PC-9 (cell line): Measurements from ENCODE around the gene FAIM2. TPM values are rescaled to one million over a fixed set of nuclear protein-coding genes. Genes with fewer than 3 reads are reported as not detected.

ENCODE experiments used
- BruUV-seq: library from RNA; stranded (reverse); fragments of 400-500 nt; replicated peaks from 2 replicates; lab custom pipeline; 2021; lab: Mats Ljungman, UMichigan
- CTCF ChIA-PET: fragments of 300-600 bp; sonication (Branson Sonifier 250); formaldehyde crosslinking; loops from one replicate; lab custom pipeline; 2022; ENCODE audit warnings: antibody characterized with exemption; lab: Charles Lee
- POLR2A ChIA-PET: fragments of 300-600 bp; sonication (Branson Sonifier 250); formaldehyde crosslinking; loops from one replicate; lab custom pipeline; 2022; ENCODE audit warnings: antibody characterized with exemption; ENCODE audit not compliant: unreplicated experiment; lab: Charles Lee
- DNase-seq, 2 experiments: peaks; one replicate each; pipeline versions ENCODE4 v3.0.0 to v3.0.0-alpha.2; 2015 to 2022; ENCODE audit warnings: mixed read lengths in 1 of 2
- H2AFZ ChIP-seq: fragments of 200-600 bp; sonication (generic); 2 replicates; pipeline ENCODE4 v1.8.1; 2017; ENCODE audit warnings: antibody characterized with exemption
- H3F3A ChIP-seq: fragments of 200-600 bp; sonication (generic); 2 replicates; pipeline ENCODE4 v1.8.1; 2017; ENCODE audit warnings: antibody characterized with exemption, mild to moderate bottlenecking, low read depth; ENCODE audit not compliant: insufficient read depth
- H3K27ac ChIP-seq: fragments of 200-600 bp; sonication (generic); 2 replicates; pipeline ENCODE4 v1.6.1; 2016; ENCODE audit warnings: mixed run types
- H3K27me3 ChIP-seq: fragments of 200-600 bp; sonication (generic); 2 replicates; pipeline ENCODE4 v1.6.1; 2016; ENCODE audit warnings: low read depth, mixed run types; ENCODE audit not compliant: insufficient read depth
- H3K36me3 ChIP-seq: fragments of 200-600 bp; sonication (generic); 2 replicates; pipeline ENCODE4 v1.6.1; 2016; ENCODE audit warnings: low read depth, mixed run types
- H3K4me1 ChIP-seq: fragments of 200-600 bp; sonication (generic); replicated peaks from 2 replicates; pipeline ENCODE4 v1.6.1; 2016; ENCODE audit warnings: mixed run types; ENCODE audit not compliant: insufficient read depth
- H3K4me2 ChIP-seq: fragments of 200-600 bp; sonication (generic); 2 replicates; pipeline ENCODE4 v1.6.1; 2017; ENCODE audit warnings: mixed run types
- H3K4me3 ChIP-seq: fragments of 200-600 bp; sonication (generic); 2 replicates; pipeline ENCODE4 v1.6.1; 2016; ENCODE audit warnings: mixed run types
- H3K79me2 ChIP-seq: fragments of 200-600 bp; sonication (generic); 2 replicates; pipeline ENCODE4 v1.6.1; 2017; ENCODE audit warnings: low read depth, mixed run types
- H3K9me2 ChIP-seq: fragments of 200-600 bp; sonication (generic); 2 replicates; pipeline ENCODE4 v1.8.1; 2017; ENCODE audit warnings: mild to moderate bottlenecking; ENCODE audit not compliant: insufficient read depth
- H3K9me3 ChIP-seq: fragments of 200-600 bp; sonication (generic); 2 replicates; pipeline ENCODE4 v1.8.1; 2016; ENCODE audit warnings: low read depth; ENCODE audit not compliant: insufficient read depth
- H4K20me1 ChIP-seq: fragments of 200-600 bp; sonication (generic); 2 replicates; pipeline ENCODE4 v1.8.1; 2017; ENCODE audit not compliant: insufficient read depth
- CTCF ChIP-seq: fragments of 200-600 bp; sonication (generic); conservative IDR thresholded peaks from 2 replicates; pipeline ENCODE4 v1.6.1; 2017; ENCODE audit warnings: mixed run types, antibody characterized with exemption, mild to moderate bottlenecking, moderate library complexity
- EZH2 ChIP-seq: fragments of 200-600 bp; sonication (generic); IDR thresholded peaks from 2 replicates; pipeline ENCODE4 v1.8.0; 2017; ENCODE audit warnings: antibody characterized with exemption, low read depth
- intact Hi-C: fragments of 100-400 bp; cut with micrococcal nuclease; formaldehyde crosslinking; loops from one replicate; pipeline ENCODE4 v1.10.0; 2022; ENCODE audit not compliant: unreplicated experiment
- total RNA-seq: library from RNA; stranded (reverse); gene quantifications from 2 replicates; pipeline ENCODE4 v1.2.3, GENCODE V29; 2021

FAIM2 gene
- total RNA-seq, 1 experiment from 2014 or later = not detected

- intact Hi-C loops = no loop called here
- ChIA-PET POLR2A (no interaction called here), CTCF (no interaction called here)
- DNase-seq = no peak
- H2AFZ ChIP-seq = no peak overlapping the region
- 0 out of 2 replicates have a peak, but pooled peaks cover 12% of the 10 kb centered on the region for H3K27me3 ChIP-seq
- no peak overlapping the region for H3K4me3 ChIP-seq
- peaks cover 21% of the 10 kb centered on the region for H3K4me1 ChIP-seq
- H3K9me3 ChIP-seq = no peaks in the 10 kb centered on the region
- no peaks in the 10 kb centered on the region for H4K20me1 ChIP-seq
- peaks cover 8% of the 10 kb centered on the region for H3K79me2 ChIP-seq
- no peak overlapping the region for H3K4me2 ChIP-seq
- H3K36me3 ChIP-seq = no peaks in the 10 kb centered on the region
- no TSS peak for BruUV-seq
- H3K27ac ChIP-seq = no peak overlapping the region
- no peak for TF ChIP-seq EZH2
- TF ChIP-seq CTCF = no peak
- no peaks in the 10 kb centered on the region for H3K9me2 ChIP-seq
- H3F3A ChIP-seq = peaks cover 25% of the 10 kb centered on the region
Measured at GRCh38 chr12:49846032-49846431, 57.7 kb downstream of the FAIM2 start.

- no peaks in the 10 kb centered on the region for H3K36me3 ChIP-seq
- peaks cover 36% of the 10 kb centered on the region for H3F3A ChIP-seq
- DNase-seq = peak in 1 of 2 experiments; percentile 72
- 0 out of 2 replicates have a peak, but pooled peaks cover 10% of the 10 kb centered on the region for H3K27me3 ChIP-seq
- no TSS peak for BruUV-seq
- peak overlapping the region; percentile 77; the same call in 1 of the 2 replicates for H3K27ac ChIP-seq
- no peaks in the 10 kb centered on the region for H4K20me1 ChIP-seq
- H3K9me2 ChIP-seq = no peaks in the 10 kb centered on the region
- no peak for TF ChIP-seq CTCF
- no peak for TF ChIP-seq EZH2
- H3K4me1 ChIP-seq = peaks cover 21% of the 10 kb centered on the region
- H3K9me3 ChIP-seq = no peaks in the 10 kb centered on the region
- peak overlapping the region; percentile 88 for H3K4me2 ChIP-seq
- POLR2A ChIA-PET = interaction anchor here (0.5 to 0.7 kb wide), 3 partner anchors 84 to 333 kb away, joined by 4 to 7 read pairs (median 4); no protein-coding TSS in a partner anchor
- H2AFZ ChIP-seq = peak overlapping the region; percentile 90
- intact Hi-C loops = loop anchor here (1.0 to 2.0 kb wide), 4 partner anchors 23 to 267 kb away; partner anchors contain the start of gene ASIC1
- CTCF ChIA-PET = interaction anchor here (0.5 kb wide), 1 partner anchor 110 kb away, joined by 3 read pairs; no protein-coding TSS in a partner anchor
- peaks cover 14% of the 10 kb centered on the region for H3K79me2 ChIP-seq
- H3K4me3 ChIP-seq = peak overlapping the region; percentile 69; the same call in 1 of the 2 replicates
Measured at GRCh38 chr12:49843876-49844437, 59.7 kb downstream of the FAIM2 start.

- H3K9me2 ChIP-seq = no peaks in the 10 kb centered on the region
- H3K36me3 ChIP-seq = no peaks in the 10 kb centered on the region
- BruUV-seq = TSS peak; percentile 96
- CTCF ChIA-PET = interaction anchor here (0.5 to 0.8 kb wide), 2 partner anchors 110 to 196 kb away, joined by 3 read pairs; no protein-coding TSS in a partner anchor
- H3K4me2 ChIP-seq = peak overlapping the region; percentile 88
- intact Hi-C loops = loop anchor here (1.0 to 2.0 kb wide), 4 partner anchors 23 to 268 kb away; partner anchors contain the start of gene ASIC1
- no peak for DNase-seq
- H3K27me3 ChIP-seq = 0 out of 2 replicates have a peak, but pooled peaks cover 5% of the 10 kb centered on the region
- no peaks in the 10 kb centered on the region for H4K20me1 ChIP-seq
- no peaks in the 10 kb centered on the region for H3K9me3 ChIP-seq
- POLR2A ChIA-PET = interaction anchor here (0.6 to 0.7 kb wide), 5 partner anchors 15 to 531 kb away, joined by 4 to 7 read pairs (median 4); partner anchors contain the start of gene NCKAP5L
- H2AFZ ChIP-seq = peak overlapping the region; percentile 90
- H3K4me1 ChIP-seq = peaks cover 21% of the 10 kb centered on the region
- peaks cover 14% of the 10 kb centered on the region for H3K79me2 ChIP-seq
- TF ChIP-seq CTCF (no peak), EZH2 (no peak)
- peaks cover 40% of the 10 kb centered on the region for H3F3A ChIP-seq
- peak overlapping the region; percentile 69 for H3K4me3 ChIP-seq
- H3K27ac ChIP-seq = peak overlapping the region; percentile 77
Measured at GRCh38 chr12:49843411-49843810, 60.3 kb downstream of the FAIM2 start.
